ENCODE data around the gene CPEB2.
"Not testable (repeated sequence)": the region's sequence is repeated elsewhere in the genome, so short reads cannot be mapped to it uniquely, and the experiment has no call there.

CPEB2 gene

GRCh38 chr4:15065516-15065915, 63.2 kb downstream of the CPEB2 start:
- Histone ChIP-seq H3K9me3 (ENCODE audit: control insufficient read depth in 1 of 2, low read length in 2 of 2) (no peaks in the 10 kb centered on the region), H3K4me3 (ENCODE audit: low read depth in 1 of 2, low read length in 2 of 2) (no peak overlapping the region), H3K27me3 (ENCODE audit: low read depth, low read length) (no peaks in the 10 kb centered on the region), H3K4me1 (ENCODE audit: control insufficient read depth in 1 of 2, insufficient read depth in 2 of 2, low read length in 2 of 2) (peaks cover 0 to 3% of the 10 kb centered on the region in 2 donors), H3K27ac (ENCODE audit: low read length) (no peak overlapping the region), H3K36me3 (ENCODE audit: control insufficient read depth in 1 of 2, insufficient read depth in 2 of 2, low read length in 2 of 2) (peaks cover 27 to 52% of the 10 kb centered on the region in 2 donors)

GRCh38 chr4:15066140-15066539, 63.9 kb downstream of the CPEB2 start:
- Histone ChIP-seq H3K4me3 (ENCODE audit: low read depth in 1 of 2, low read length in 2 of 2) (no peak overlapping the region), H3K4me1 (ENCODE audit: control insufficient read depth in 1 of 2, insufficient read depth in 2 of 2, low read length in 2 of 2) (peaks cover 0 to 3% of the 10 kb centered on the region in 2 donors), H3K36me3 (ENCODE audit: control insufficient read depth in 1 of 2, insufficient read depth in 2 of 2, low read length in 2 of 2) (peaks cover 22 to 55% of the 10 kb centered on the region in 2 donors), H3K27ac (ENCODE audit: low read length) (no peak overlapping the region), H3K9me3 (ENCODE audit: control insufficient read depth in 1 of 2, low read length in 2 of 2) (no peaks in the 10 kb centered on the region), H3K27me3 (ENCODE audit: low read depth, low read length) (no peaks in the 10 kb centered on the region)

GRCh38 chr4:15068298-15068697, 66.0 kb downstream of the CPEB2 start:
- H3K27me3 ChIP-seq (ENCODE audit: low read depth, low read length): no peaks in the 10 kb centered on the region
- peaks cover 15 to 41% of the 10 kb centered on the region in 2 donors for H3K36me3 ChIP-seq (ENCODE audit: control insufficient read depth in 1 of 2, insufficient read depth in 2 of 2, low read length in 2 of 2)
- no peak overlapping the region for H3K27ac ChIP-seq (ENCODE audit: low read length)
- no peak overlapping the region for H3K4me3 ChIP-seq (ENCODE audit: low read depth in 1 of 2, low read length in 2 of 2)
- H3K4me1 ChIP-seq (ENCODE audit: control insufficient read depth in 1 of 2, insufficient read depth in 2 of 2, low read length in 2 of 2): peaks cover 0 to 3% of the 10 kb centered on the region in 2 donors
- H3K9me3 ChIP-seq (ENCODE audit: control insufficient read depth in 1 of 2, low read length in 2 of 2): no peaks in the 10 kb centered on the region

GRCh38 chr4:15075875-15076274, 73.6 kb downstream of the CPEB2 start:
- Histone ChIP-seq H3K4me1 (ENCODE audit: control insufficient read depth in 1 of 2, insufficient read depth in 2 of 2, low read length in 2 of 2) (no peaks in the 10 kb centered on the region), H3K4me3 (ENCODE audit: low read depth in 1 of 2, low read length in 2 of 2) (no peak overlapping the region), H3K27ac (ENCODE audit: low read length) (no peak overlapping the region), H3K9me3 (ENCODE audit: control insufficient read depth in 1 of 2, low read length in 2 of 2) (peaks cover 0 to 13% of the 10 kb centered on the region in 2 donors), H3K36me3 (ENCODE audit: control insufficient read depth in 1 of 2, insufficient read depth in 2 of 2, low read length in 2 of 2) (peaks cover 0 to 6% of the 10 kb centered on the region in 2 donors), H3K27me3 (ENCODE audit: low read depth, low read length) (no peaks in the 10 kb centered on the region)

GRCh38 chr4:15077969-15078368, 75.7 kb downstream of the CPEB2 start:
- H3K36me3 ChIP-seq (ENCODE audit: control insufficient read depth in 1 of 2, insufficient read depth in 2 of 2, low read length in 2 of 2): peaks cover 0 to 3% of the 10 kb centered on the region in 2 donors
- H3K27ac ChIP-seq (ENCODE audit: low read length): no peak overlapping the region
- peaks cover 0 to 13% of the 10 kb centered on the region in 2 donors for H3K9me3 ChIP-seq (ENCODE audit: control insufficient read depth in 1 of 2, low read length in 2 of 2)

GRCh38 chr4:15078682-15079642, 76.7 kb downstream of the CPEB2 start:
- Histone ChIP-seq H3K27me3 (ENCODE audit: low read depth, low read length) (no peaks in the 10 kb centered on the region), H3K9me3 (ENCODE audit: control insufficient read depth in 1 of 2, low read length in 2 of 2) (peaks cover 0 to 13% of the 10 kb centered on the region in 2 donors), H3K36me3 (ENCODE audit: control insufficient read depth in 1 of 2, insufficient read depth in 2 of 2, low read length in 2 of 2) (peaks cover 0 to 3% of the 10 kb centered on the region in 2 donors), H3K4me1 (ENCODE audit: control insufficient read depth in 1 of 2, insufficient read depth in 2 of 2, low read length in 2 of 2) (no peaks in the 10 kb centered on the region), H3K27ac (ENCODE audit: low read length) (no peak overlapping the region), H3K4me3 (ENCODE audit: low read depth in 1 of 2, low read length in 2 of 2) (no peak overlapping the region)

More at GRCh38 chr4:15077969-15078368, 75.7 kb downstream of the CPEB2 start:
- H3K27me3 ChIP-seq (ENCODE audit: low read depth, low read length): no peaks in the 10 kb centered on the region
- no peak overlapping the region for H3K4me3 ChIP-seq (ENCODE audit: low read depth in 1 of 2, low read length in 2 of 2)
- H3K4me1 ChIP-seq (ENCODE audit: control insufficient read depth in 1 of 2, insufficient read depth in 2 of 2, low read length in 2 of 2): no peaks in the 10 kb centered on the region

GRCh38 chr4:15084780-15085179, 82.5 kb downstream of the CPEB2 start:
- Histone ChIP-seq H3K9me3 (ENCODE audit: control insufficient read depth in 1 of 2, low read length in 2 of 2) (no peaks in the 10 kb centered on the region), H3K27me3 (ENCODE audit: low read depth, low read length) (no peaks in the 10 kb centered on the region), H3K27ac (ENCODE audit: low read length) (no peak overlapping the region), H3K36me3 (ENCODE audit: control insufficient read depth in 1 of 2, insufficient read depth in 2 of 2, low read length in 2 of 2) (no peaks in the 10 kb centered on the region), H3K4me1 (ENCODE audit: control insufficient read depth in 1 of 2, insufficient read depth in 2 of 2, low read length in 2 of 2) (no peaks in the 10 kb centered on the region), H3K4me3 (ENCODE audit: low read depth in 1 of 2, low read length in 2 of 2) (no peak overlapping the region)

GRCh38 chr4:15085762-15086161, 83.5 kb downstream of the CPEB2 start:
- H3K27me3 ChIP-seq (ENCODE audit: low read depth, low read length); H3K9me3 ChIP-seq (ENCODE audit: control insufficient read depth in 1 of 2, low read length in 2 of 2); H3K27ac ChIP-seq (ENCODE audit: low read length); H3K4me3 ChIP-seq (ENCODE audit: low read depth in 1 of 2, low read length in 2 of 2); H3K36me3 ChIP-seq (ENCODE audit: control insufficient read depth in 1 of 2, insufficient read depth in 2 of 2, low read length in 2 of 2); H3K4me1 ChIP-seq (ENCODE audit: control insufficient read depth in 1 of 2, insufficient read depth in 2 of 2, low read length in 2 of 2): not testable (repeated sequence)

- not testable (repeated sequence) for H3K9me3 ChIP-seq (ENCODE audit: control insufficient read depth in 1 of 2, low read length in 2 of 2); H3K4me3 ChIP-seq (ENCODE audit: low read depth in 1 of 2, low read length in 2 of 2); H3K27ac ChIP-seq (ENCODE audit: low read length); H3K4me1 ChIP-seq (ENCODE audit: control insufficient read depth in 1 of 2, insufficient read depth in 2 of 2, low read length in 2 of 2); H3K36me3 ChIP-seq (ENCODE audit: control insufficient read depth in 1 of 2, insufficient read depth in 2 of 2, low read length in 2 of 2); H3K27me3 ChIP-seq (ENCODE audit: low read depth, low read length)
Measured at GRCh38 chr4:15086259-15086658, 84.0 kb downstream of the CPEB2 start.

GRCh38 chr4:15088394-15089035, 86.2 kb downstream of the CPEB2 start:
- no peaks in the 10 kb centered on the region for H3K9me3 ChIP-seq (ENCODE audit: control insufficient read depth in 1 of 2, low read length in 2 of 2)
- H3K27me3 ChIP-seq (ENCODE audit: low read depth, low read length): no peaks in the 10 kb centered on the region
- no peak overlapping the region for H3K4me3 ChIP-seq (ENCODE audit: low read depth in 1 of 2, low read length in 2 of 2)
- H3K36me3 ChIP-seq (ENCODE audit: control insufficient read depth in 1 of 2, insufficient read depth in 2 of 2, low read length in 2 of 2): no peaks in the 10 kb centered on the region
- no peaks in the 10 kb centered on the region for H3K4me1 ChIP-seq (ENCODE audit: control insufficient read depth in 1 of 2, insufficient read depth in 2 of 2, low read length in 2 of 2)
- H3K27ac ChIP-seq (ENCODE audit: low read length): no peak overlapping the region

GRCh38 chr4:15089979-15090378, 87.7 kb downstream of the CPEB2 start:
- no peaks in the 10 kb centered on the region for H3K9me3 ChIP-seq (ENCODE audit: control insufficient read depth in 1 of 2, low read length in 2 of 2)
- H3K36me3 ChIP-seq (ENCODE audit: control insufficient read depth in 1 of 2, insufficient read depth in 2 of 2, low read length in 2 of 2): no peaks in the 10 kb centered on the region
- H3K4me3 ChIP-seq (ENCODE audit: low read depth in 1 of 2, low read length in 2 of 2): no peak overlapping the region
- H3K27ac ChIP-seq (ENCODE audit: low read length): no peak overlapping the region
- no peaks in the 10 kb centered on the region for H3K4me1 ChIP-seq (ENCODE audit: control insufficient read depth in 1 of 2, insufficient read depth in 2 of 2, low read length in 2 of 2)
- no peaks in the 10 kb centered on the region for H3K27me3 ChIP-seq (ENCODE audit: low read depth, low read length)
